IPS-NIHi11 (cell line): ENCODE measurements around the gene FANCM.
"Not testable (repeated sequence)": the region's sequence is repeated elsewhere in the genome, so short reads cannot be mapped to it uniquely, and the experiment has no call there.

Experiments used
- DNase-seq: peaks from one replicate; pipeline ENCODE4 v3.0.0; 2012; ENCODE audit warnings: mixed read lengths, low spot score

Gene FANCM

DNA sequence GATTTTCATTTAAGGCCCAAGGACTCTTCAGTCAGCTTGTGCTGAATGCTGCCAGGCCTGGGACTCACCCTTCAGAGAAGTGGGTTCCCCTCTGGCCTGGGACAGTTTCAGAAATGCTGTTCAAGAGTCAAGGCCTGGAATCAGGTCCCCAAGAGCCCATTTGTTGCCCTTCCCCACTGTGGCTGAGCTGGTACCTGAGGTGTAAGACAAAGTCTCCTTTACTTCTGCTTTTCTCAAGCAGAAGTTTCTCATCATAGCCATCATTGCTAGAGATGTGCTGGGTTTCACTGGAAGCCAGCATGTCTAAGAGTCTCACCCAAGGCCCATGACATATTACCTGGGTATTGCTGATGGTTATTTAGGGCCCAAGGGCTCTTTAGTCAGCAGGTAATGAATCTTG lies 8.9 kb downstream of the FANCM start:
- DNase-seq, result no peak

DNA sequence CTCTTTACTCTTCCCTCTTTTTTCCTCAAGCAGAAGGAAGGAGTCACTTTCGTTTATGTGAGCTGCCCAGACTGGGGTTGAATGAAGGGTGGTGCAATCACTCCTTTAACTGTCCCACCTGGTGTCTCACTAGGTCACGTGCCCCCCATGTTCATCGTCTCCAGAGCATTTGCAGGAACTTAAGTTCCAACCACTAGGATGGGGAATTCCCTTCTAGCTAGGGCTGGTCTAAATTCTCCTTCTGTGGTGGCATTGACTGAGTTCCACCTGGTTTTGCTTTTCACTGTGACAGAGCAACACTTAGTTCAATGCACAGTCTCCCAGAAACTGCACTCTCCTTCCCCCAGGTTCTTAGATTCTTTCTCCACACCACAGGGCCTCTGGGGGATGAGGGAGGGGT lies 9.5 kb downstream of the FANCM start:
- no peak for DNase-seq

DNA sequence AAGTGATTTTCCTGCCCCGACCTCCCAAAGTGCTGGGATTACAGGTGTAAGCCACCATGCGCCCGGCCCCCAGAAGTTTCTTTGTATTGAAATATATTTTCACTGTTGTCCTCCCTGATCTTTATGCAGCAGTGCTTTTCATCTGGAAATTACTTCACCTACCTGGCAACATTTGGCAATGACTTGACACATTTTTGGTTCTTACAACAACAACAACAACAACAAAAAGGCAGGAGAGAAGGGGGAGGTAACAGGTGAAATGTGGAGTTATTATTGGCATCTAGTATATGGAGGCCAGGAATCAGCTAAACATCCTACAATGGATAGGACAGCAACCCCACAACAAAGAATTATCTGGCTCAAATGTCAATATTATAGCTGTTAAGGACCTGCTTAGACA lies 13.9 kb downstream of the FANCM start:
- no peak for DNase-seq

DNA sequence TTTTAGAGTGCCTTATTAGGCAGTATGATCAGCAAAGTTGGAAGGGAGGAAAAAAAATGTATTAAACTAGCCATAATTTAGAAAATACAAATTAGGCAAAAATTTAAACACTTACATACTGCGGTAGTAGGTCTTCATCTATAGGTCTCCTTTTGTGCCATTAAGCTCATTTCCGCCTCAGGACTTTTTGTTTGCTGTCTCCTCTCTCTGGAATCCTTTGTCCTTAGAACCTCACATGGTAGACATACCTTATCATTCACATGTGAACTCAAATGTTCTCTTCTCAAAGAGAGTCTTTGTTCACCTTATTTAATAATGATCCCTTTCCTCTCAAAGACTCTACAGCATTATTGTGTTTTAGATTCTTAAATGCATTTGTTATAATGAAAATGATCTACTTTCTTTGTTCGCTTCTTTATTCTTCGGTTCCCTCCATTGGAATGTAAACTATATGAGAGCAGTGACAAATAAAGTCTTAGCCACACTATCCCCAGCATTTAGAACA lies 14.7 kb downstream of the FANCM start:
- no peak for DNase-seq

DNA sequence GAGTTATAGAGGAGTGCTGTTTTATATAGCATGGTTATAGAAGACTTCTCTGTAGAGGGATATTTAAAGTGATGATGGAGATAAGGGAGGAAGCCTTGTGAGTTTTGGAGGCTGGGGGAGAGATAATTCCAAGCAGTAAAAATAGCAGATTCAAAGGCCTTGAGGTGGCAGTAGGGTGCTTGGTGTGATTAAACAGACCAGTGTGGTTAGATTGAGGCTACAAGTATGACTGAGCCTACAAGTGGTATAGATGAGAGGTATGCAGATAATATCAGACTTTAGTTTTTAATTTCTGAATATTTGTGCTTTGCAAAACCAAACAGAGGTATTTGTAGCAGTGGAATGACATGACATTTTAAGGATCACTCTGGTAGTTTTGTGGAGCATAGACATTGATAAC lies 20.3 kb downstream of the FANCM start:
- DNase-seq, result no peak

DNA sequence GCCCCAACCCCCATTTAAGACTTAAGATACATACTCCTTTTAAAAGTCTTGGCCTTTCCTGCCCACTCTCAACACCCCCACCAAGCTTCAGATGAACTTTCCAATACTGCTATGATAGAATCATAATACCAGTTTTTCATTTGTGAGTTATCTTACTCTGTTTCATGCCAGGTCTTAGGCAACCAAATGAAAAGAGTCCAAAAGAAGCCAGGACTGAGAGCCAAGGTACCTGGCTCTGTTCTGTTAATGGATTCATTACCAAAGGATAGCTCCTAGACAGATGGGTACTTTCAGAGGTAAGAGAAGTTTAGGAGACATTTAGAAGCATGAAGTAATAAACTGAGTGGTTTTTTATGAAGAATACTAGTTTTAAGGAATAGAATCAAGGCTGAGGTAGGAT lies 34.2 kb downstream of the FANCM start:
- no peak for DNase-seq

DNA sequence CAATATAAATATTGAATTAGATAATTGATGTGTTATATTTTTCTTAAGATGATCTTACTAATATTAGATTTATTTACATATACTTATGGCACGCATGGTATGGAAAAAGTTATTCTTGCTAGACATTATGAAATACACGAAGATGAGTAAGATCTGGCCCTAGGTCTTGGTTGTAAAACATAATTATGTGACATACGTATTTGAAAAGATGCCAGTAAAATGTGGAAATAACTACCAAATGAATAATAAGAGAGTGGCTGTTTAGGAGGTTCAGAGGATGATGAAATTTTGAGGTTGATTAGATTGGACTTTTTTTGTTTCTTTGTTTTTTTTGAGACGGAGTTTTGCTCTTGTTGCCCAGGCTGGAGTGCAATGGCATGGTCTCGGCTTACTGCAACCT lies 41.3 kb downstream of the FANCM start:
- no peak for DNase-seq

DNA sequence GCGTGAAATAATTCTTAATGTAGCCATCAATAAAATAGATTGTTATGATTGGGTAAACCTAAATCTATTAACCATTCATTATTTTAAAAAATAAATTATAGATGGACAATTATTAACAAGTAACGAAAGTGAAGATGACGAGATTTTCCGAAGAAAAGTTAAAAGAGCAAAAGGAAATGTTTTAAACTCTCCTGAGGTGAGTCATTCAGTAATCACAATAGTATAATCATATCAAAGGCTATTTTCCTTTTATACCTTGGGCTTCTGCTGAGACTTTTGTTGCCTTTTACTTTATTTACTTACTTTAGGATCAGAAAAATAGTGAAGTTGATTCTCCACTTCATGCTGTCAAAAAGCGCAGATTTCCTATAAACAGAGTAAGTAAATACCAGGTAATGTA lies 45.6 kb downstream of the FANCM start:
- DNase-seq, result no peak

DNA sequence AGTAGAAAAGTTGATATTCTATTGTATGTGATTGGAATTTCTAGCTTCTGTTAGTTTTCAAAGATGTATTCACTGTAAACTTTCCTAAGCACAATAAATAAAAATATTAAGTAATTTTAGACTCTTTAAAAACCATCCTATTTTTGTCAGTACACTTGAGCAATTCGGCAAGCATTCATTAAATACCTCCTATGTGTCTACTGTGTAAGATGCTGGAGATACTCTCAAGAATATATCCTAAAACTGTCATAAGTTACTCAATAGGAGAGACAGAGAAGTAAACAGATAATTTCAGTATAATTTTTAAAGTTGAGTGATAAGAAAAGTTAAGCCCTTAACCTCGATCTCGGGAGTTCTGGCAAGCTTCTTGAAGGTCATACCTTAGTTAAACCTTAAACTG lies 46.1 kb downstream of the FANCM start:
- DNase-seq, result no peak

DNA sequence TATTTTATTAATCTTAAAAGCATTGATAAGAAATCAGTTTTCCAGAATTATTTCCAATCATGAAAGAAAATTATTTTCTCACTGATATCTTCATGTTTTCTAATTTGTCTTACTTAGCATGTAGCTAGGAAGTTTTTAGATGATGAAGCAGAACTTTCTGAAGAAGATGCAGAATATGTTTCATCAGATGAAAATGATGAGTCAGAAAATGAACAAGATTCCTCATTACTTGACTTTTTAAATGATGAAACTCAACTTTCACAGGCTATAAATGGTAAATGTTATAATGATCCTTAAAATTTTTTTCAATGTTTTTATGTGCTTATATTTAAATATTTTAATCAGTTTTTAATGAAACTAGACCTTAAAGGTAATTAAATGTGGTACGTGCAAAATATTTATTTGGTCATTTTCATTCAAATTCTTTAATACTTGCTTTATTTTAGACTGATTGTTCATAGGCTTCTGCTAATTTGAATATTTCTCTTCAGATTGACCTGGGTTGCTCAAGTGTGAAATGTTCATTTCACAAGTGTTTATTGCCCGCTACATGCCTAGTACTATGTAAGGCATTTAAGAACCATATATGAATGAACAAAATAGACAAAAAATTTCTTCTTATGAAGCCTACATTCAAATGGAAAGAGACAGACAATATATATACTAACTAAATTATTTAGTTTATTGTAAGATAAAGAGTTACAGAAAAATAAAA lies 49.5 kb downstream of the FANCM start:
- no peak for DNase-seq

DNA sequence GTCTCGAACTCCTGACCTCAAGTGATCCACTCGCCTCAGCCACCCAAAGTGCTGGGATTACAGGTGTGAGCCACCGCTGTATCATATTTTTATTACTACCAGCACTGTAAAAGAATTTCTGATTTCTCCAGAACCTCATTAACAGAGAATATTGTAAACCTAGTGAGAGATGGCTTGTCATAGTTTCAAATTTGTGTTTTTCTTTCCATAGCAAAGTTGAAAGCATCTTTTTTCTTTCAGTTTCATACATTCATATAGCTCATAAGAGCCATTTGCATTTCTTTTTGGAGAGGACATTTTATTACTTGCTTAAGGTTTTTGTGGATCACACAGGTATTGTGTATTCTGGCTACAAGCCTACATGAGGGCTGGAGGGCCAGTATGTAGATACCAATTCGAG lies 59.2 kb downstream of the FANCM start:
- DNase-seq, result no peak

DNA sequence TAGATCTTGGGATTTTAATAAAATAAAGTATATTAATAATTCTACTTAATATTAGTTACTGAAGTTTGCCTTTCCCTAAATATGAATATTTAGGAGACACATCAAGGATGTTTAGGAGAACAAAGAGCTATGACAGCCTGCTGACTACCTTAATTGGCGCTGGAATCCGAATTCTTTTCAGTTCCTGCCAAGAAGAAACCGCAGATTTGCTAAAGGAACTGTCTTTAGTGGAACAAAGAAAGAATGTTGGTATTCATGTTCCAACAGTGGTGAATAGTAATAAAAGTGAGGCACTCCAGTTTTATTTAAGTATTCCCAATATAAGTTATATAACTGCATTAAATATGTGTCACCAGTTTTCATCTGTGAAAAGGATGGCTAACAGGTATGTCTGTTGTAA lies 62.8 kb downstream of the FANCM start:
- DNase-seq, result no peak

DNA sequence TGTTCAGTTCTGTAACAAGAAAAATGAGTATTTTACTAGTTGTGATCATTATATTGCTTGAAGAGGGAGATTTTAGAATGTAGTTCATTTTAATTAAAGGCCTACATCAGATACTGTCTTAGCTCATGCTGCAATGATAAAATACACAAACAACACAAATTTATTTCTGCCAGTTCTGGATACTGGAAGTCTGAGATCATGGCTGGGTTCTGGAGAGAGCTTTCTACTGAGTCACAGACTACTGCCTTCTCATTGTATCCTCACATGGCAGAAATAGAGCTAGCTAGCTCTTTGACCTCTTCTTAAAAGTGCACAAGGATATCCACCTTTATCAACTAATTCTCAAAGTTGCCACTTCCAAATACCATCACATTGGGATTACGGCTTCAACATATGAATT lies 63.5 kb downstream of the FANCM start:
- no peak for DNase-seq

DNA sequence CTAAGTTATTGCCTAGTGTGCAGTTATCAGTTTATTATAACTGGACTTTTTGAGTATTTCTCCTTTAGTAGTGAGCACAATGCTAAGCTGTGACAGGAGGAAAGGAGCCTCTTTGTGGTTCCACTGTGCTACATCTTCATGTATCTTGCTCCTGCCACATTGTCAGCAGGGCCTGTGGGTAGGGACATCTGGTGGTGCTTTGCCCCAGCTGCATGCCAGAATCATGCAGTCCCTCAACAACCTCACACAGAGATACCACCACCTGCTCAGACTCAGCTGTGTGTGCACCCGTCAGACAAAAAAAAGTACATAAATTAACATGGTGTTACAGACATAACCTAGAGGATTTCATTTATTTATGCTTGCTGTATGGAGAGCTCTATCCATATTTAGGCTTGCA lies 66.2 kb downstream of the FANCM start:
- DNase-seq, result peak; percentile 17

DNA sequence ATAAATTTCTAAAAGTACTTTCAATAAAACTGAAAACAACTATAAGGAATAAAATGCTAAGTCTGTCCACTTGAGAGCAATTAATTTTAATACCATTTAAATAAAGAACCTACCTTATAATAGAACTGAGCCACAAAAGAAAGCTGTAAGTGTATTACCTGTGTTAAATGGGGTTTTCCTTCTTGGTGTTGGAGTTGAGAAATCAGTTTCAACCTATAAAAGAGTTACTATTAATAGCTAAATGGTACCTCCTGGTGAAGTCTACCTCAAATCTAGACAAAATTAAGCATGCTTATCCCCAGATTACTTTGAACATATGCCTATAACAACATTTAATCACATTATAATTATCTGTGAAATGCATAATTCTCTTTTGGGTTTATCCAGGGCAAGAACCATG lies 68.5 kb downstream of the FANCM start:
- DNase-seq, result no peak

DNA sequence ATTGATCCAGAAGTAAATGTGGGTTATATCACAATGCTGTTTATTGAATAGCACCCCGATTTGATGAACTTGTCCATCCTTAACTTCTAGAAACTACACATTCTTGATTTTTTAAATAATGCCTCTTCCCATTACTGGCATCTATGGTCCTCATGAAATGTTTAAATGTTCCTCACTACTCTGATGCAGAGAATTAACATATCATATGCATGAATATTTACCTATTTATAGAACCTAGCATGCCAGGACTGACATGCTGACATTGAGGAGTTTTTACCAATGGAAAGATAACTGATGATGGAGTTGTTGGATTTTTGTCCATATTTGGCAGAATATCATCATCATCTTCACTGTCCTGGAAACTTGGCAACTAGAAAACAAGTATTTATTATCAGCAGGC lies 74.4 kb downstream of the FANCM start:
- no peak for DNase-seq

DNA sequence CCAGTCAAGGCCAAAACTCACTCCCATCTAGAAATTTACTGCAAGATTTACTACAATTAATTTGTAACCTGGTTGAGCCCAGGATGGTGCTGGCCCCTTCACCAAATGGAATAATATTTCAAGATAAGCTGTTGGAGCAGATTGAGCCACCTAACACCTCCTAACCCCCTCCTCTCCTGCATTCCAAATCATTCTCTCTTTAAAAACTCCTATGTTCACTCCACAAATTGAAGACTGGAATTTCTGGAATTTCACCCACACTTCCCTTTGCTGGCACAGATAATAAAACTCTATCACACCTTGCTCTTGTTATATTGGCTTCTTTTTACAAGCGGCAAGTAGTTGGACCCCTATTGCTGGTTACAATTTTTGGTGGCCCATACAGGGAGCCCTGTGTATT lies 75.6 kb downstream of the FANCM start:
- DNase-seq, result no peak

DNA sequence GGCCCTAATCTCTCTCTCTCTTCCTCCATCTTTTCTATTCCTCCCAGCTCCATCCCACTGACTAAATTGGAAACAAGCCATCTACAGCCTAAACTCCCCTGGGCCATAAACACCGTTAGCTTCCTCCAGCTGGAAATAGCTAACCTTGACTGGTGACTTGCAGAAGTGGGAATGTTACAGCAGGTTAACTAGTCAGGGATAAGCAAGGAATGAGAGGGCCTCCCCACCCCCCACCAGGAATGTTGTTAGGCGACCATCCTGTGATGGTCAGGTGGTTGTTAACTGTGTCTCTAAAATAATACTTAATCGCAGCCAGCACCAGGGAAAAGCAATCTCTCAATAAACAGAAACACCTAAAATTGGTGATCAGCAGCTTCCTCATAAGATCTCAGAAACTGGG lies 76.5 kb downstream of the FANCM start:
- peak; percentile 21 for DNase-seq

DNA sequence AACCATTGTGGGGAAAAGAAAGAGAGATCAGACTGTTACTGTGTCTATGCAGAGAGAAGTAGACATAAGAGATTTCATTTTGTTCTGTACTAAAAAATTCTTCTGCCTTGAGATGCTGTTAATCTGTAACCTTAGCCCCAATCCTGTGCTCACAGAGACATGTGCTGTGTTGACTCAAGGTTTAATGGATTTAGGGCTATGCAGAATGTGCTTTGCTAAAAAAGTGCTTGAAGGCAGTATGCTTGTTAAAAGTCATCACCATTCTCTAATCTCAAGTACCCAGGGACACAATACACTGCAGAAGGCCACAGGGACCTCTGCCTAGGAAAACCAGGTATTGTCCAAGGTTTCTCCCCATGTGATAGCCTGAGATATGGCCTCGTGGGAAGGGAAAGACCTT lies 78.0 kb downstream of the FANCM start:
- not testable (repeated sequence) for DNase-seq

DNA sequence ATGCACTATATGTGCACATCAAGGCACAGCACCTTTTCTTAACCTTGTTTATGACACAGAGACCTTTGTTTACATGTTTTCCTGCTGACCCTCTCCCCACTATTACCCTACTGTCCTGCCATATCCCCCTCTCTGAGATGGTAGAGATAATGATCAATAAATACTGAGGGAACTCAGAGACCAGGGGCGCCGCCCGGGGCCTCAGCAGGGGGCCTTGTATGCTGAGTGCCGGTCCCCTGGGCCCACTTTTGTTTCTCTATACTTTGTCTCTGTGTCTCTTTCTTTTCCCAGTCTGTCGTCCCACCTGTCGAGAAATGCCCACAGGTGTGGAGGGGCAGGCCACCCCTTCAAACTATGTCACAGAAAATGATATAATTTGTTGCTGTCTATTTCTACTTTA lies 78.6 kb downstream of the FANCM start:
- not testable (repeated sequence) for DNase-seq

DNA sequence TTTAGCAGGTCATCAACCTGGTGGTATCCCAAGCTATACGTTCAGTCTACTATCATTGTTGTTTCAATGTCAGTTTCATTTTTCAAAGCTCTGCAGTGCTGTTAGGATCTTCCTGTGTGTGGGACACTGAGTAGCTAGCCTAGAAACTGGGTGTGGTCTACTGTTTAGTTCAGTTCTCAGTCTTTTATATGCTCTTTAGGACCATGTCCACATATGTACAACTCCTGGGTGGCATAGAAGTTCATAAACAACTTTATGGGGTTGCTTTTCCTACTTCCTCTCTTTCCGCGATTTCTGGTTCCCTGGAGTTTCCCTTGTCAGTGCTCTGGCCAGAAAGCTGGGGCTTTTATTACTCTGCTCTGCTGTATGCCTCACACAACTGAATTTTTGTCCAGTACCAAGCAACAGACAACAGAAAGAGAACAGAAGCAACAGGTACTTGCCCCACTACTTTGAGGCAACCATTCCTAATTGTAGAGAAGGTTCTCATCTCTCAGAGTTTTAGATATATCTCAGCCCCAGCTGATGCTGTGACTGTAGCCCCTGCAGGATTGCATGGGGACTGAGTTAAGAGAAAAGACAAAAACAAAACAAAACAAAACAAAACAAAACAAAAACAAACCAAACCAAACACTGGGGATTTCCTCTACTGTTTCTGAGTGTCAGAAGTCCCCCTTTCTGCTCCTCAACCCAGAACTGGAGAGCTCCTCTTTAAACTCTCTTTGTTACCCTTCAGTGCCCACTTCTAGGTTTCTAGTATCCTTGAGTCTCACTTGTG lies 86.9 kb downstream of the FANCM start:
- no peak for DNase-seq

DNA sequence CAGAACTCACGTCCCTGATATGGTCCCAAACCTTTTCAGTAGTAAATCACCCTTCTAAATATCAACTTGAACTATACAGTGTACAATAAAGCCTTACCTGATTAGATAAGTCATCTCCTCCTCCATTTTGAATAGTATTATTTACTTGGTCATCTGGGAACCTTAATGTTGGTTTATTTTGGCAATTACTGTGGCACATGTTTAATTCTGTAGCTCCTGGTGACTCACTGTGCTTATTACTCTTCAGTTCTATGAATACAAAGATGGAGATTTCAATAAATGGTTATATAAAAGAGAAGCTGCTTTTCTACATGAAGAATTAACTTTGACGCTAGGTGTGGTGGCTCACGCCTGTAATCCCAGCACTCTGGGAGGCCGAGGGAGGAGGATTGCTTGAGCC lies 91.8 kb downstream of the FANCM start:
- no peak for DNase-seq

DNA sequence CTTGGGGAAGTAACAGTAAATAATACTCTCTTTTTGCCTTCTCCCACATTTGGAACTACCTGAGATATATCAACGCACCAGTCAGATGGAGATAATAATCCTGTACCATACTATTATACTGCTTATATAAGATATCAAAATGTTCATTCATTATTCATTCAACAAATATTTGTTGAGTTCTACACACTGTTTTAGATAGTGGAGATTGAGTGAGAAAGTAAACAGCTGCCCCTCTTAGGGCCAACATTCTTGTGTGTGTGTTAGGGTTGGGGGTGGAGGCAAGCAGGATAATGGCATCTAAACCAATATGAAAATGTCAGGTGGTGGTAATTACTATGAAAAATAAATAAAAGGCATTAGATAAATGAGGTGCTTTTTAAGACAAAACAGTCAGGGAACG lies 103.3 kb downstream of the FANCM start:
- no peak for DNase-seq

DNA sequence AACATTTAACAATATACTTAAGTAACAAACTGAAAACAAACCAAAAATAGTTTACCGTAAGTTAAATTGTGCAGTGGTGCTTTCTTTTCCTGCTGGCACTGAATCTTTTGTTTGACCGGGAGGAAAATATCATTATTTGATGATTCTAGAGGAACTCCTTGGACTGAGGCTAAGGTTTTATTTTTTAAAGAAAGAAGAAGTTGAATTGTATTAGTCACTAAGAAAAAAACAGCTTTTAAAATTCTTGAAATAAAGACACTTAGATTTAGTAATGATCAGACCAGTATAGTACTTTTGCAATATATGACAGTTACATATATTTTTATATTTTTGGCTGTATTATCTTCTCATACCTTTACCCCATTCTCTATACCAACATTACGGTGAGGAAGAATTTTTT lies 107.0 kb downstream of the FANCM start:
- DNase-seq, result no peak
